CD14-positive monocyte (primary cell): ENCODE measurements around the gene PODXL2. TPM values are rescaled to one million over a fixed set of nuclear protein-coding genes. Genes with fewer than 3 reads are reported as not detected.

Experiments used
- DNase-seq, 3 donors: peaks; one replicate each; pipeline ENCODE4 v3.0.0-alpha.2; 2011 to 2022
- H2AFZ ChIP-seq: 2 replicates; pipeline ENCODE4 v1.6.0; 2012; ENCODE audit warnings: mild to moderate bottlenecking, low read depth, low read length, inconsistent platforms; ENCODE audit not compliant: insufficient read depth, poor library complexity, severe bottlenecking
- H3K27ac ChIP-seq, 2 donors: 1 replicate in 1 of 2; 2 replicates in 1 of 2; pipeline ENCODE4 v1.5.1; 2012 to 2013; ENCODE audit warnings: low read length in 2 of 2, control low read depth in 1 of 2, inconsistent platforms in 1 of 2, low read depth in 1 of 2, mild to moderate bottlenecking in 1 of 2
- H3K27me3 ChIP-seq, 2 donors: one replicate each; pipeline versions ENCODE4 v1.6.0 to v1.6.1; 2011 to 2013; ENCODE audit warnings: low read length in 2 of 2; ENCODE audit not compliant: control insufficient read depth in 2 of 2, insufficient read depth in 2 of 2
- H3K36me3 ChIP-seq, 2 donors: replicated peaks in 1 of 2; 1 replicate in 1 of 2; 2 replicates in 1 of 2; pipeline versions ENCODE4 v1.5.1 to v1.6.1; 2012 to 2013; ENCODE audit warnings: low read length in 2 of 2, control low read depth in 1 of 2, inconsistent platforms in 1 of 2, mild to moderate bottlenecking in 1 of 2; ENCODE audit not compliant: insufficient read depth in 2 of 2, control insufficient read depth in 1 of 2
- H3K4me1 ChIP-seq, 2 donors: 1 replicate in 1 of 2; 2 replicates in 1 of 2; pipeline versions ENCODE4 v1.5.1 to v1.6.1; 2012 to 2013; ENCODE audit warnings: low read length in 2 of 2, control low read depth in 1 of 2, inconsistent platforms in 1 of 2, mild to moderate bottlenecking in 1 of 2, moderate library complexity in 1 of 2; ENCODE audit not compliant: insufficient read depth in 2 of 2, control insufficient read depth in 1 of 2
- H3K4me2 ChIP-seq: replicated peaks from 2 replicates; pipeline ENCODE3; 2012; ENCODE audit warnings: low read length, moderate library complexity, mild to moderate bottlenecking; ENCODE audit not compliant: poor library complexity, severe bottlenecking; ENCODE audit errors: extremely low read depth
- H3K4me3 ChIP-seq, 3 experiments: fragments of 200-600 bp in 1 of 3; sonication (generic) in 1 of 3; replicated peaks in 1 of 3; 1 replicate in 2 of 3; 2 replicates in 1 of 3; pipeline ENCODE4 v1.5.1; 2011 to 2013; ENCODE audit warnings: low read length in 3 of 3, mild to moderate bottlenecking in 3 of 3, control low read depth in 2 of 3, low read depth in 2 of 3, inconsistent platforms in 1 of 3, moderate library complexity in 1 of 3
- H3K79me2 ChIP-seq: 2 replicates; pipeline ENCODE4 v1.6.0; 2012; ENCODE audit warnings: mild to moderate bottlenecking, control low read depth, inconsistent platforms, low read length, moderate library complexity; ENCODE audit not compliant: insufficient read depth
- H3K9ac ChIP-seq: 2 replicates; pipeline ENCODE4 v1.6.0; 2017; ENCODE audit warnings: low read length, mild to moderate bottlenecking; ENCODE audit not compliant: insufficient read depth, poor library complexity, severe bottlenecking
- H3K9me3 ChIP-seq, 2 donors: replicated peaks in 1 of 2; 1 replicate in 1 of 2; 2 replicates in 1 of 2; pipeline versions ENCODE4 v1.5.1 to v1.6.1; 2012 to 2013; ENCODE audit warnings: low read length in 2 of 2, control low read depth in 1 of 2; ENCODE audit not compliant: control insufficient read depth in 1 of 2, insufficient read depth in 1 of 2
- H4K20me1 ChIP-seq: 2 replicates; pipeline ENCODE4 v1.6.0; 2012; ENCODE audit warnings: mild to moderate bottlenecking, low read length, control low read depth, moderate library complexity; ENCODE audit not compliant: insufficient read depth
- H3K27ac Mint-ChIP-seq, 7 donors: one replicate each; pipeline ENCODE4 v1.8.0; 2020; ENCODE audit warnings: mild to moderate bottlenecking in 7 of 7, mixed read lengths in 7 of 7, moderate library complexity in 6 of 7, inconsistent platforms in 2 of 7
- H3K27me3 Mint-ChIP-seq, 3 donors: one replicate each; pipeline ENCODE4 v1.8.0; 2021 to 2022; ENCODE audit warnings: low read depth in 3 of 3, mild to moderate bottlenecking in 3 of 3, mixed read lengths in 3 of 3, moderate library complexity in 3 of 3, inconsistent platforms in 1 of 3
- H3K36me3 Mint-ChIP-seq, 2 donors: one replicate each; pipeline ENCODE4 v1.8.0; 2020; ENCODE audit warnings: mixed read lengths in 2 of 2, inconsistent platforms in 1 of 2, mild to moderate bottlenecking in 1 of 2
- H3K4me1 Mint-ChIP-seq: one replicate; pipeline ENCODE4 v1.8.0; 2020; ENCODE audit warnings: mild to moderate bottlenecking, mixed read lengths
- H3K4me3 Mint-ChIP-seq, 2 donors: one replicate each; pipeline ENCODE4 v1.8.0; 2020; ENCODE audit warnings: mild to moderate bottlenecking in 2 of 2, mixed read lengths in 2 of 2, moderate library complexity in 1 of 2
- H3K9me3 Mint-ChIP-seq, 7 donors: one replicate each; pipeline ENCODE4 v1.8.0; 2020 to 2022; ENCODE audit warnings: mixed read lengths in 7 of 7, mild to moderate bottlenecking in 6 of 7, moderate library complexity in 6 of 7, inconsistent platforms in 2 of 7
- WGBS: methylation state at CpG from one replicate; pipeline ENCODE4 v1.1.5; 2013; ENCODE audit warnings: missing lambda C conversion rate; ENCODE audit not compliant: insufficient coverage; 5-methylcytosine and 5-hydroxymethylcytosine counted together
- intact Hi-C, 2 donors: fragments of 100-400 bp; cut with micrococcal nuclease; formaldehyde crosslinking; loops; one replicate each; pipeline versions ENCODE4 v1.15.0 to v1.15.1; 2023
- polyA plus RNA-seq, 3 donors: library from polyadenylated mRNA; depleted of rRNA in 1 of 3; unstranded in 2 of 3; stranded (reverse) in 1 of 3; fragments of 300-500 nt in 2 of 3; fragments of >200 nt in 1 of 3; fragmentation: Illumina TruSeq in 2 of 3; gene quantifications; 1 replicate in 2 of 3; 2 replicates in 1 of 3; pipeline ENCODE4 v1.2.3, GENCODE V29; 2012 to 2021
- TF ChIP-seq, protein P1 (sequence below): fragments of 200-600 bp; IDR thresholded peaks from one replicate; pipeline ENCODE4 v1.8.0; 2022; ENCODE audit warnings: antibody characterized with exemption, mild to moderate bottlenecking

Gene PODXL2
- polyA plus RNA-seq, 3 donors, result 0.33 to 0.64 (median 0.43) TPM

DNA sequence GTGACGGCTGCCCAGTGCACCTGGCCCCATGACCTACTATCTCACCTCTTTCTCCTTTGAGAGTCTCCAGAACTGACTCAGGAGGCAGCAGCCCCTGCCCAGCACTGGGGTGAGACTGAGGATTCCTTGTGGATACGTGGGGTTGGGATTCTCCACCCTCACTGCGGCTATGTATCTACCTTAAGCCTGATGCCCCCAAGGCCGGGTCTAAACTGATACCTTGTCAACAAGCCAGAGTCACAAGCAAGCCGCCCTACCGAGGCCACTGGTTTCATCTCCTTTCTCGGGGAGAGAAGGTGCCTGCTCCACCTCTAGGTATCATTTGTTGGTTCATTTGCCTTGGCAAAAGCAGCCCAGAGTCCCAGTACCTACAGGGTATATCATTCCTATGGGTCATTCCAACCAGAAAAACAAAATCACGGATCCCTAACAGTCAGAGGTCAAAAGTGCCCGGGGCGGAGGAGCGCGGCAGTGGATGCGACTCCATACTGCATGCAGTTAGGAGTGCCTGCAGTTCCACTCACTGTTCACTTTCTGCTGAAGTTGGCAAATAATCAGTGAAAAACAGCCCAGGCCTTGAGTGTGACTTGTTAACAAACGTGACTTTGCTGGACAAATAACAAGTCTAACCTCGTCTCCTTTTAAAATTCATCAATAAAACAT, 91.3 kb downstream of the PODXL2 start:
- 98% methylated on average over 12 of the region's 15 CpGs for WGBS
- peaks cover 8 to 15% of the 10 kb centered on the region in 2 donors for H3K4me1 ChIP-seq
- no peak overlapping the region for H3K27ac ChIP-seq
- no peak overlapping the region for H3K4me3 Mint-ChIP-seq
- H3K36me3 Mint-ChIP-seq, result peaks cover 0 to 8% of the 10 kb centered on the region in 2 donors
- peaks cover 0 to 4% (median 2%) of the 10 kb centered on the region in 7 donors for H3K9me3 Mint-ChIP-seq
- TF ChIP-seq, protein P1, sequence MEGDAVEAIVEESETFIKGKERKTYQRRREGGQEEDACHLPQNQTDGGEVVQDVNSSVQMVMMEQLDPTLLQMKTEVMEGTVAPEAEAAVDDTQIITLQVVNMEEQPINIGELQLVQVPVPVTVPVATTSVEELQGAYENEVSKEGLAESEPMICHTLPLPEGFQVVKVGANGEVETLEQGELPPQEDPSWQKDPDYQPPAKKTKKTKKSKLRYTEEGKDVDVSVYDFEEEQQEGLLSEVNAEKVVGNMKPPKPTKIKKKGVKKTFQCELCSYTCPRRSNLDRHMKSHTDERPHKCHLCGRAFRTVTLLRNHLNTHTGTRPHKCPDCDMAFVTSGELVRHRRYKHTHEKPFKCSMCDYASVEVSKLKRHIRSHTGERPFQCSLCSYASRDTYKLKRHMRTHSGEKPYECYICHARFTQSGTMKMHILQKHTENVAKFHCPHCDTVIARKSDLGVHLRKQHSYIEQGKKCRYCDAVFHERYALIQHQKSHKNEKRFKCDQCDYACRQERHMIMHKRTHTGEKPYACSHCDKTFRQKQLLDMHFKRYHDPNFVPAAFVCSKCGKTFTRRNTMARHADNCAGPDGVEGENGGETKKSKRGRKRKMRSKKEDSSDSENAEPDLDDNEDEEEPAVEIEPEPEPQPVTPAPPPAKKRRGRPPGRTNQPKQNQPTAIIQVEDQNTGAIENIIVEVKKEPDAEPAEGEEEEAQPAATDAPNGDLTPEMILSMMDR, result no peak
- H3K4me3 ChIP-seq, result no peak overlapping the region
- H3K27me3 Mint-ChIP-seq, result no peaks in the 10 kb centered on the region
- DNase-seq, result no peak
- H3K4me1 Mint-ChIP-seq, result peaks cover 9% of the 10 kb centered on the region
- H2AFZ ChIP-seq, result no peak overlapping the region
- intact Hi-C loops, result no loop called here
- H3K27ac Mint-ChIP-seq, result no peak overlapping the region
- H3K36me3 ChIP-seq, result no peaks in the 10 kb centered on the region
- no peaks in the 10 kb centered on the region for H3K9me3 ChIP-seq
- no peak overlapping the region for H3K9ac ChIP-seq
- H3K79me2 ChIP-seq, result no peaks in the 10 kb centered on the region
- H3K27me3 ChIP-seq, result no peaks in the 10 kb centered on the region
- no peaks in the 10 kb centered on the region for H4K20me1 ChIP-seq
- no peak overlapping the region for H3K4me2 ChIP-seq

GRCh38 chr3:127720985-127721935, 92.3 kb downstream of the PODXL2 start:
- no peaks in the 10 kb centered on the region for H3K27me3 ChIP-seq
- TF ChIP-seq, protein P1, result no peak
- DNase-seq, result no peak
- peaks cover 0 to 12% of the 10 kb centered on the region in 2 donors for H3K4me1 ChIP-seq
- H3K4me3 ChIP-seq, result no peak overlapping the region
- Mint-ChIP-seq H3K9me3 (peaks cover 3 to 9% (median 5%) of the 10 kb centered on the region in 7 donors), H3K27me3 (no peaks in the 10 kb centered on the region), H3K4me3 (no peak overlapping the region), H3K27ac (no peak overlapping the region), H3K4me1 (peaks cover 4% of the 10 kb centered on the region), H3K36me3 (peaks cover 0 to 8% of the 10 kb centered on the region in 2 donors)
- H4K20me1 ChIP-seq, result no peaks in the 10 kb centered on the region
- intact Hi-C loops, result no loop called here
- H3K27ac ChIP-seq, result no peak overlapping the region
- no peak overlapping the region for H2AFZ ChIP-seq
- H3K9me3 ChIP-seq, result peaks cover 0 to under 1% of the 10 kb centered on the region in 2 donors
- H3K79me2 ChIP-seq, result no peaks in the 10 kb centered on the region
- 99% methylated on average over 11 of the region's 17 CpGs for WGBS
- H3K4me2 ChIP-seq, result no peak overlapping the region
- H3K9ac ChIP-seq, result no peak overlapping the region
- H3K36me3 ChIP-seq, result no peaks in the 10 kb centered on the region
